IPS DF 6.9 (cell line): ENCODE data around the gene BICRA.

Source experiments
- DNase-seq: peaks from one replicate; pipeline ENCODE4 v3.0.0-alpha.2; 2013; ENCODE audit warnings: low read depth, low spot score
- H3K27ac ChIP-seq: one replicate; pipeline ENCODE4 v1.5.1; 2013; ENCODE audit warnings: low read length, control low read depth
- H3K27me3 ChIP-seq: 2 replicates; pipeline ENCODE4 v1.6.1; 2013; ENCODE audit warnings: mild to moderate bottlenecking, low read length; ENCODE audit not compliant: control insufficient read depth, insufficient read depth
- H3K36me3 ChIP-seq: 2 replicates; pipeline ENCODE4 v1.6.1; 2013; ENCODE audit warnings: low read length; ENCODE audit not compliant: control insufficient read depth, insufficient read depth
- H3K4me1 ChIP-seq: 2 replicates; pipeline ENCODE4 v1.6.1; 2013; ENCODE audit warnings: low read length; ENCODE audit not compliant: control insufficient read depth, insufficient read depth
- H3K4me3 ChIP-seq: 2 replicates; pipeline ENCODE4 v1.5.1; 2013; ENCODE audit warnings: mild to moderate bottlenecking, low read length
- H3K9me3 ChIP-seq: 2 replicates; pipeline ENCODE4 v1.6.1; 2013; ENCODE audit warnings: low read length, inconsistent platforms; ENCODE audit not compliant: control insufficient read depth, insufficient read depth
- WGBS: extraction: QIAGEN DNeasy Blood & Tissue Kit; methylation state at CpG from one replicate; pipeline ENCODE4 v1.1.7; 2013; ENCODE audit warnings: mixed read lengths, missing lambda C conversion rate; ENCODE audit not compliant: insufficient read length, insufficient coverage; 5-methylcytosine and 5-hydroxymethylcytosine counted together

The BICRA gene

GRCh38 chr19:47750752-47751151 is 141.8 kb downstream of the BICRA start:
- H3K27ac ChIP-seq = no peak overlapping the region
- WGBS = no CpG with 5 or more reads among the region's 18 CpGs
- DNase-seq = no peak
- no peak overlapping the region for H3K4me3 ChIP-seq
- peaks cover 62% of the 10 kb centered on the region for H3K36me3 ChIP-seq
- H3K27me3 ChIP-seq = no peaks in the 10 kb centered on the region
- no peaks in the 10 kb centered on the region for H3K9me3 ChIP-seq
- no peaks in the 10 kb centered on the region for H3K4me1 ChIP-seq

- Histone ChIP-seq H3K4me3 (no peak overlapping the region), H3K9me3 (no peaks in the 10 kb centered on the region), H3K27me3 (no peaks in the 10 kb centered on the region), H3K27ac (no peak overlapping the region), H3K4me1 (no peaks in the 10 kb centered on the region), H3K36me3 (peaks cover 80% of the 10 kb centered on the region)
- no CpG with 5 or more reads among the region's 27 CpGs for WGBS
- DNase-seq = no peak
These were observed 143.7 kb downstream of the BICRA start for GRCh38 chr19:47752440-47753211.
